ENCODE data around the gene CALD1.

DNA sequence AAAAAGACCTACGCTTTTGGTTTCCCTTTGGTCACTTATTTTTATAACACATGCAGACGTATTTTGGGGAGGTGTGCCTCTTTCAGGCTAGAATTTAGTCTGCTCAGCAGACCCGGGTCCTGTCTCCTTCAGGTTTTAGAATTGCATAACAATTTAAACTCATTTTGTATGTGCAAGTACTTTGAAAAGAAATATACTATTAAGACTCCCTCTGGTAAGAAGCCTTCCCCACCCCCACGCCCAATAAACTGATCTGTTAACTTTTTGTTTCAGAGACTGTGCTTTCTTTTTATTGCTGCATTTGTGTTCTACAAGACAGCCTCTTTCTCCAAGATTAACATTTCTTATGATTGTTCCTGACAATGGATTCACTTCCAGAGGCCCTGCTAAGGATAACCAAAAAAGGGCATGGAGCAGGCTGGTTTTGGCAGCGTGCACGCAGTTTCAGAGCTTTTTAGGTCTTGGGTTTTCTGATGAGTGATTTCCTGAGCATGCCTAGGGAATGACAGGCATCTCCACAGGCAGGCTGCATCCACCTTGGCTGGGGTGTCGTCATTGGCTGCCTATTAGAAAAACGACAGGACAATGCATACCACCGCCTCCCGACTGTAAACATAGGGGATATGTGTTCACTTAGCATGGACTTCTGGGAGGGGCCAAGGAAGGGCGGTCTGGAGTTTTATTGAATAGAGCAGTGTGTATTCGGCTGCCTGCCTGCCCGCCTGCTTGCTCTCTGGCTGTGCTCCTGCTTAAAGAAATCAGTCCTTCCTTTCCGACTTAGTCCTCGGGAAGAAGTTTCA lies at the start of gene CALD1:
- TF ChIP-seq, protein P1, sequence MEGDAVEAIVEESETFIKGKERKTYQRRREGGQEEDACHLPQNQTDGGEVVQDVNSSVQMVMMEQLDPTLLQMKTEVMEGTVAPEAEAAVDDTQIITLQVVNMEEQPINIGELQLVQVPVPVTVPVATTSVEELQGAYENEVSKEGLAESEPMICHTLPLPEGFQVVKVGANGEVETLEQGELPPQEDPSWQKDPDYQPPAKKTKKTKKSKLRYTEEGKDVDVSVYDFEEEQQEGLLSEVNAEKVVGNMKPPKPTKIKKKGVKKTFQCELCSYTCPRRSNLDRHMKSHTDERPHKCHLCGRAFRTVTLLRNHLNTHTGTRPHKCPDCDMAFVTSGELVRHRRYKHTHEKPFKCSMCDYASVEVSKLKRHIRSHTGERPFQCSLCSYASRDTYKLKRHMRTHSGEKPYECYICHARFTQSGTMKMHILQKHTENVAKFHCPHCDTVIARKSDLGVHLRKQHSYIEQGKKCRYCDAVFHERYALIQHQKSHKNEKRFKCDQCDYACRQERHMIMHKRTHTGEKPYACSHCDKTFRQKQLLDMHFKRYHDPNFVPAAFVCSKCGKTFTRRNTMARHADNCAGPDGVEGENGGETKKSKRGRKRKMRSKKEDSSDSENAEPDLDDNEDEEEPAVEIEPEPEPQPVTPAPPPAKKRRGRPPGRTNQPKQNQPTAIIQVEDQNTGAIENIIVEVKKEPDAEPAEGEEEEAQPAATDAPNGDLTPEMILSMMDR (IDR thresholded peaks at IDR 0.05; ENCODE audit: insufficient read depth, low read length), result no peak
- TF ChIP-seq POLR2AphosphoS5 (IDR thresholded peaks at IDR 0.05; ENCODE audit: low read depth), result no peak
- no peak for TF ChIP-seq GABPA (IDR thresholded peaks at IDR 0.05; ENCODE audit: low read depth)

Data from HL-60 (cell line).